B cell (primary cell): Measurements from ENCODE around the gene IRGC. TPM values are rescaled to one million over a fixed set of nuclear protein-coding genes. Genes with fewer than 3 reads are reported as not detected.

Source experiments
- ATAC-seq: fragments of 200-7000 bp; cut with Tn5 transposase; one replicate; pipeline ENCODE4 v1.10.0; 2021; ENCODE audit warnings: low read depth, mild to moderate bottlenecking, moderate number of reproducible peaks, moderate library complexity
- CTCF ChIA-PET: fragments of 350-600 bp; sonication (Branson Sonifier 250); formaldehyde crosslinking; loops from one replicate; lab custom pipeline; 2021; ENCODE audit warnings: antibody characterized with exemption, inconsistent platforms; lab: Charles Lee
- POLR2A ChIA-PET: fragments of 350-600 bp; sonication (Branson Sonifier 250); formaldehyde crosslinking; loops from one replicate; lab custom pipeline; 2021; ENCODE audit warnings: antibody characterized with exemption; lab: Charles Lee
- DNase-seq: peaks from one replicate; pipeline ENCODE4 v3.0.0; 2013
- H2AFZ ChIP-seq: 2 replicates; pipeline ENCODE4 v1.6.1; 2012; ENCODE audit warnings: mild to moderate bottlenecking, low read depth, low read length; ENCODE audit not compliant: insufficient read depth, poor library complexity, severe bottlenecking
- H3K27ac ChIP-seq, 2 donors: 1 replicate in 1 of 2; 2 replicates in 1 of 2; pipeline ENCODE4 v1.5.1; 2012 to 2013; ENCODE audit warnings: low read length in 2 of 2, mild to moderate bottlenecking in 2 of 2, moderate library complexity in 1 of 2
- H3K27me3 ChIP-seq, 4 experiments: fragments of 200-600 bp in 1 of 4; sonication (generic) in 1 of 4; replicated peaks in 1 of 4; 1 replicate in 2 of 4; 2 replicates in 2 of 4; pipeline versions ENCODE4 v1.6.1 to v1.7.0; 2013 to 2016; ENCODE audit warnings: low read length in 3 of 4, mild to moderate bottlenecking in 2 of 4, mixed read lengths in 1 of 4, moderate library complexity in 1 of 4; ENCODE audit not compliant: insufficient read depth in 4 of 4, control insufficient read depth in 3 of 4; ENCODE audit errors: control extremely low read depth in 1 of 4
- H3K36me3 ChIP-seq, 2 experiments: replicated peaks in 1 of 2; 1 replicate in 1 of 2; 2 replicates in 1 of 2; pipeline versions ENCODE4 v1.6.1 to v1.7.1; 2013; ENCODE audit warnings: low read length in 1 of 2; ENCODE audit not compliant: insufficient read depth in 2 of 2, control insufficient read depth in 1 of 2; ENCODE audit errors: control extremely low read depth in 1 of 2, extremely low read depth in 1 of 2
- H3K4me1 ChIP-seq, 2 donors: fragments of 200-600 bp in 1 of 2; sonication (generic) in 1 of 2; 1 replicate in 1 of 2; 2 replicates in 1 of 2; pipeline versions ENCODE4 v1.5.1 to v1.6.1; 2013 to 2017; ENCODE audit warnings: low read length in 2 of 2; ENCODE audit not compliant: control insufficient read depth in 2 of 2, insufficient read depth in 2 of 2
- H3K4me2 ChIP-seq: replicated peaks from 2 replicates; pipeline ENCODE3; 2012; ENCODE audit warnings: mild to moderate bottlenecking, low read depth, low read length; ENCODE audit not compliant: poor library complexity, severe bottlenecking
- H3K4me3 ChIP-seq, 5 experiments: fragments of 200-600 bp in 1 of 5; sonication (generic) in 1 of 5; 1 replicate in 3 of 5; 2 replicates in 2 of 5; pipeline versions ENCODE4 v1.5.1 to v1.7.0; 2011 to 2016; ENCODE audit warnings: low read length in 4 of 5, mild to moderate bottlenecking in 4 of 5, low read depth in 2 of 5, control low read depth in 1 of 5, moderate library complexity in 1 of 5; ENCODE audit not compliant: insufficient read depth in 1 of 5; ENCODE audit errors: control extremely low read depth in 1 of 5, extremely low read depth in 1 of 5
- H3K79me2 ChIP-seq: fragments of 200-600 bp; sonication (generic); one replicate; pipeline ENCODE4 v1.6.0; 2016; ENCODE audit warnings: low read length; ENCODE audit not compliant: control insufficient read depth, insufficient read depth
- H3K9ac ChIP-seq: fragments of 200-600 bp; sonication (generic); 2 replicates; pipeline ENCODE4 v1.6.1; 2017; ENCODE audit warnings: mild to moderate bottlenecking, low read length, moderate library complexity
- H3K9me3 ChIP-seq, 3 donors: one replicate each; pipeline versions ENCODE4 v1.6.1 to v1.7.1; 2013; ENCODE audit warnings: low read length in 2 of 3; ENCODE audit not compliant: control insufficient read depth in 2 of 3, insufficient read depth in 1 of 3; ENCODE audit errors: control extremely low read depth in 1 of 3
- H4K20me1 ChIP-seq: 2 replicates; pipeline ENCODE4 v1.6.0; 2012; ENCODE audit warnings: mild to moderate bottlenecking, low read length; ENCODE audit not compliant: insufficient read depth, control insufficient read depth, poor library complexity, severe bottlenecking
- H3K27ac Mint-ChIP-seq: one replicate; pipeline ENCODE4 v1.8.0; 2021; ENCODE audit warnings: mixed read lengths
- H3K27me3 Mint-ChIP-seq: one replicate; pipeline ENCODE4 v1.8.0; 2021; ENCODE audit warnings: mixed read lengths
- H3K4me1 Mint-ChIP-seq: one replicate; pipeline ENCODE4 v1.8.0; 2021; ENCODE audit warnings: mixed read lengths
- H3K4me3 Mint-ChIP-seq: one replicate; pipeline ENCODE4 v1.8.0; 2021; ENCODE audit warnings: mixed read lengths
- H3K9me3 Mint-ChIP-seq: one replicate; pipeline ENCODE4 v1.8.0; 2022; ENCODE audit warnings: mixed read lengths; ENCODE audit not compliant: insufficient read depth
- CTCF ChIP-seq: fragments of 200-600 bp; IDR thresholded peaks from one replicate; pipeline ENCODE4 v1.8.0; 2022; ENCODE audit warnings: antibody characterized with exemption, mild to moderate bottlenecking
- EZH2 ChIP-seq: IDR thresholded peaks from 2 replicates; pipeline ENCODE4 v1.6.1; 2012; ENCODE audit warnings: borderline replicate concordance, low read depth, mild to moderate bottlenecking, moderate library complexity, low read length; ENCODE audit not compliant: insufficient read depth, poor library complexity, severe bottlenecking
- WGBS: methylation state at CpG from one replicate; pipeline ENCODE4 v1.1.5; 2013; ENCODE audit warnings: missing lambda C conversion rate; ENCODE audit not compliant: insufficient coverage; 5-methylcytosine and 5-hydroxymethylcytosine counted together
- intact Hi-C: fragments of 100-400 bp; cut with micrococcal nuclease; formaldehyde crosslinking; loops from one replicate; pipeline ENCODE4 v1.10.0; 2022
- polyA plus RNA-seq: library from polyadenylated mRNA; depleted of rRNA; stranded (reverse); fragments of >200 nt; gene quantifications from 2 replicates; pipeline ENCODE4 v1.2.3, GENCODE V29; 2012
- total RNA-seq, 2 donors: library from RNA; stranded (reverse); fragments of 120-200 nt in 1 of 2; gene quantifications; 1 replicate in 1 of 2; 2 replicates in 1 of 2; pipeline versions ENCODE4 v1.2.3 to v1.2.4, GENCODE V29; 2013 to 2022

The IRGC gene
- total and polyA plus RNA-seq, 2 donors (not counting 1 experiment from before 2014, with no cell fraction given) = not detected

DNA sequence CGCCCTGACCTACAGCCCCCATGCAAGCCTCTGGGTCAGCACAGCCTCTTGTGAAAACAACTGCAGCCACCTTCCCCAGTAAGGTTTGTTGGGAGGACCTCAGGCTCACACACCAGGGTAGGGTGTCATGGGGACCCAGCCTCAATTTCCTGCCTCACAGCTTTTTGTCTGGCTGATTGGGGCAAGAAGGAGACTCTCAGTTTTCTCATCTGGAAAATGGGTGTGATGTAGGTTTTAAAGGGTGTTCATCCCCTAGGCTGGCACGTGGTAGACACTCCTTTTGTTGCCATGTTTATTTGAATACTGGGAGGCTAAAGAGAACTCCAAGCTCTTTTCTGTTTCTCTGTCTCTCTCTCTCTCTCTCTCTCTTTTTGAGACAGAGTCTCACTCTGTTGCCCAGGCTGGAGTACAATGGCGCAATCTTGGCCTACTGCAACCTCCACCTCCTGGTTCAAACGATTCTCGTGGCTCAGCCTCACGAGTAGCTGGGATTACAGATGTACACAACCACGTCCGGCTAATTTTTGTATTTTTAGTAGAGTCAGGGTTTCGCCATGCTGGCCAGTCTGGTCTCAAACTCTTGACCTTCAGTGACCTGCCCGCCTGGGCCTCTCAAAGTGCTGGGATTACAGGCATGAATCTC is 27.7 kb upstream of the IRGC start:
- CTCF ChIA-PET = no interaction called here
- no peak overlapping the region for H3K4me3 Mint-ChIP-seq
- no peak for ATAC-seq

More for the DNA sequence above, 27.7 kb upstream of the IRGC start:
- H3K9me3 Mint-ChIP-seq = peaks cover 4% of the 10 kb centered on the region
- Histone ChIP-seq H3K4me3 (no peak overlapping the region), H2AFZ (no peak overlapping the region), H3K36me3 (no peaks in the 10 kb centered on the region), H3K4me2 (no peak overlapping the region), H3K9me3 (peaks cover 2 to 21% (median 14%) of the 10 kb centered on the region in 3 donors), H4K20me1 (no peaks in the 10 kb centered on the region), H3K4me1 (no peaks in the 10 kb centered on the region), H3K9ac (no peak overlapping the region), H3K27me3 (peaks cover 0 to 4% (median 0%) of the 10 kb centered on the region in 4 experiments), H3K79me2 (no peaks in the 10 kb centered on the region), H3K27ac (no peak overlapping the region)
- peaks cover 4% of the 10 kb centered on the region for H3K27me3 Mint-ChIP-seq
- 91% methylated on average over 9 of the region's 10 CpGs for WGBS
- DNase-seq = no peak
- no peak for TF ChIP-seq CTCF
- TF ChIP-seq EZH2 = no peak
- POLR2A ChIA-PET = no interaction called here
- no peaks in the 10 kb centered on the region for H3K4me1 Mint-ChIP-seq
- H3K27ac Mint-ChIP-seq = no peak overlapping the region
- intact Hi-C loops = no loop called here
